22Rv1 (cell line): ENCODE results near the gene TOMM7.

Experiments
- H3K27ac ChIP-seq: fragments of 450-650 bp; 2 replicates; pipeline ENCODE4 v1.5.1; 2017
- CTCF ChIP-seq: fragments of 450-650 bp; IDR thresholded peaks from 2 replicates; pipeline ENCODE4 v1.5.1; 2017; ENCODE audit warnings: mild to moderate bottlenecking
- ZFX ChIP-seq: fragments of 450-650 bp; IDR thresholded peaks from 2 replicates; pipeline ENCODE4 v1.6.1; 2017; ENCODE audit warnings: antibody characterized with exemption, borderline replicate concordance

Gene TOMM7

GRCh38 chr7:22864855-22865601 is 42.4 kb upstream of the TOMM7 start:
- TF ChIP-seq CTCF (no peak), ZFX (no peak)
- H3K27ac ChIP-seq = no peak overlapping the region

- H3K27ac ChIP-seq = no peak overlapping the region
- TF ChIP-seq ZFX = no peak
- TF ChIP-seq CTCF = no peak
Measured at GRCh38 chr7:22864301-22864700, 41.7 kb upstream of the TOMM7 start.

GRCh38 chr7:22863156-22863899 is 40.7 kb upstream of the TOMM7 start:
- no peak overlapping the region for H3K27ac ChIP-seq
- TF ChIP-seq CTCF = no peak
- no peak for TF ChIP-seq ZFX

- TF ChIP-seq CTCF (no peak), ZFX (no peak)
Measured at GRCh38 chr7:22861576-22861975, 38.9 kb upstream of the TOMM7 start.

GRCh38 chr7:22860784-22861482 is 38.3 kb upstream of the TOMM7 start:
- TF ChIP-seq ZFX (no peak), CTCF (peak; percentile 77)
- H3K27ac ChIP-seq = peak overlapping the region; percentile 39; the same call in 1 of the 2 replicates

More at GRCh38 chr7:22861576-22861975, 38.9 kb upstream of the TOMM7 start:
- H3K27ac ChIP-seq = no peak overlapping the region

- peak overlapping the region; percentile 39 for H3K27ac ChIP-seq
- TF ChIP-seq ZFX (no peak), CTCF (no peak)
Measured at GRCh38 chr7:22860337-22860736, 37.7 kb upstream of the TOMM7 start.
